ENCODE results near the gene GRIN1. TPM values are rescaled to one million over a fixed set of nuclear protein-coding genes. Genes with fewer than 3 reads are reported as not detected.

GRIN1 gene
- total RNA-seq, 2 donors from 2014 or later: 0.35 to 0.73 TPM

DNA sequence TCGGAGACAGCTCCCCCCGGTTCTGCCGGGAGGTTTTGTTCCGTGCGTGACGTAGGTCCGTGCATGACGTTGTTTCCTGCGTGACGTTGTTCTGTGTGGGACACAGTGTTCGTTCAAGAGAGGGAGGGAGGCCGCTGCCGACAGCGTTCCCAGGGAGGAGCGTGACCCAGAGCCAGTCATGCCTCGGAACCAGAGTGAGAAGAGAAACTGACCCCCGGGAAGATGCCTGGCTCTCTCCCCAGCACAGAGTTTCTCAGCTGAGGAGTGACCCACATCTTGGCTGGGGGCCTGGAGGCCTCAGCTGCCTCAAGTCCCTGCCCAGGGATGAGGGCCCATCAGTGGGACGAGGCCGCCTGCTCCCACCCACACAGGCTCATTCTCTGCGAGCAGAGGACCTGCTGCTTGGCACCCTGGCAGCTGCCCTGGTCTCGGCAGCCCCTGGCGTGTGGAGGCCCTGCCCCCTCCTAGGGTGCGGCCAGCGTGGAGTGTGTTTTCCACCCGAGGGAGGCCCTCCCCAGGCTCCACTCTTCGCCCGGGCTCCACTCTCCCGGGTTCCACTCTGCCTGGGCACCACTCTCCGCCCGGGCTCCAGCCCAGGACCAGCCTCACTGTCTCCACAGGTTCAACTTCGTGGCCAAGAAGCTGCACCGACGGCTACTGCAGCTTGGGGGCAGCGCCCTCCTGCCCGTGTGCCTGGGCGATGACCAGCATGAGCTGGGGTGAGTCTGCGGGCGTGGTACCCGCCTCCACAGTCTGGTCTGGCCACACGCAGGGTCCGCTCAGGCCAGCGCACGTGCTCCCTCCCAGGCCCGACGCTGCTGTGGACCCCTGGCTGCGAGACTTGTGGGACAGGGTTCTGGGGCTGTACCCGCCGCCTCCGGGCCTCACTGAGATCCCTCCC, 74.5 kb downstream of the GRIN1 start:
- Histone ChIP-seq H3K9me3 (ENCODE audit: control insufficient read depth, low read length) (no peaks in the 10 kb centered on the region), H3K9ac (ENCODE audit: extremely low read depth, low read length, poor library complexity, severe bottlenecking) (no peak overlapping the region), H3K36me3 (ENCODE audit: control insufficient read depth, insufficient read depth, low read length) (peaks cover 19% of the 10 kb centered on the region), H3K4me1 (ENCODE audit: control insufficient read depth, insufficient read depth, low read length) (peaks cover 11% of the 10 kb centered on the region), H3K27me3 (ENCODE audit: control insufficient read depth, insufficient read depth, low read length, poor library complexity, severe bottlenecking) (no peaks in the 10 kb centered on the region), H3K27ac (ENCODE audit: low read depth, low read length) (no peak overlapping the region), H3K4me3 (ENCODE audit: low read length) (no peak overlapping the region)
- WGBS, 2 experiments (ENCODE audit: insufficient coverage in 1 of 2, insufficient read length in 1 of 2): 93 to 96% methylated on average over 44 to 49 of the region's 49 CpGs
- no peak for DNase-seq
- H3K27ac Mint-ChIP-seq: no peak overlapping the region
- H3K36me3 Mint-ChIP-seq (ENCODE audit: low read depth): peaks cover 24% of the 10 kb centered on the region
- H3K9me3 Mint-ChIP-seq: no peaks in the 10 kb centered on the region
- H3K27me3 Mint-ChIP-seq (ENCODE audit: insufficient read depth): no peaks in the 10 kb centered on the region
- H3K4me3 Mint-ChIP-seq: no peak overlapping the region
- peaks cover 5% of the 10 kb centered on the region for H3K4me1 Mint-ChIP-seq
- TF ChIP-seq, protein P1, sequence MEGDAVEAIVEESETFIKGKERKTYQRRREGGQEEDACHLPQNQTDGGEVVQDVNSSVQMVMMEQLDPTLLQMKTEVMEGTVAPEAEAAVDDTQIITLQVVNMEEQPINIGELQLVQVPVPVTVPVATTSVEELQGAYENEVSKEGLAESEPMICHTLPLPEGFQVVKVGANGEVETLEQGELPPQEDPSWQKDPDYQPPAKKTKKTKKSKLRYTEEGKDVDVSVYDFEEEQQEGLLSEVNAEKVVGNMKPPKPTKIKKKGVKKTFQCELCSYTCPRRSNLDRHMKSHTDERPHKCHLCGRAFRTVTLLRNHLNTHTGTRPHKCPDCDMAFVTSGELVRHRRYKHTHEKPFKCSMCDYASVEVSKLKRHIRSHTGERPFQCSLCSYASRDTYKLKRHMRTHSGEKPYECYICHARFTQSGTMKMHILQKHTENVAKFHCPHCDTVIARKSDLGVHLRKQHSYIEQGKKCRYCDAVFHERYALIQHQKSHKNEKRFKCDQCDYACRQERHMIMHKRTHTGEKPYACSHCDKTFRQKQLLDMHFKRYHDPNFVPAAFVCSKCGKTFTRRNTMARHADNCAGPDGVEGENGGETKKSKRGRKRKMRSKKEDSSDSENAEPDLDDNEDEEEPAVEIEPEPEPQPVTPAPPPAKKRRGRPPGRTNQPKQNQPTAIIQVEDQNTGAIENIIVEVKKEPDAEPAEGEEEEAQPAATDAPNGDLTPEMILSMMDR (conservative IDR thresholded peaks at IDR 0.05): peak; percentile 53

GRCh38 chr9:137214620-137215019, 75.7 kb downstream of the GRIN1 start:
- Mint-ChIP-seq H3K27me3 (ENCODE audit: insufficient read depth) (no peaks in the 10 kb centered on the region), H3K9me3 (no peaks in the 10 kb centered on the region), H3K27ac (no peak overlapping the region), H3K36me3 (ENCODE audit: low read depth) (peaks cover 19% of the 10 kb centered on the region), H3K4me3 (no peak overlapping the region), H3K4me1 (peaks cover 15% of the 10 kb centered on the region)
- H3K9me3 ChIP-seq (ENCODE audit: control insufficient read depth, low read length): no peaks in the 10 kb centered on the region
- 95 to 98% methylated on average over 15 to 19 of the region's 19 CpGs for WGBS, 2 experiments (ENCODE audit: insufficient coverage in 1 of 2, insufficient read length in 1 of 2)
- H3K4me3 ChIP-seq (ENCODE audit: low read length): no peak overlapping the region
- no peak for DNase-seq
- H3K27ac ChIP-seq (ENCODE audit: low read depth, low read length): no peak overlapping the region
- H3K4me1 ChIP-seq (ENCODE audit: control insufficient read depth, insufficient read depth, low read length): peaks cover 19% of the 10 kb centered on the region
- H3K9ac ChIP-seq (ENCODE audit: extremely low read depth, low read length, poor library complexity, severe bottlenecking): no peak overlapping the region
- peaks cover 14% of the 10 kb centered on the region for H3K36me3 ChIP-seq (ENCODE audit: control insufficient read depth, insufficient read depth, low read length)
- TF ChIP-seq, protein P1 (conservative IDR thresholded peaks at IDR 0.05): no peak
- no peaks in the 10 kb centered on the region for H3K27me3 ChIP-seq (ENCODE audit: control insufficient read depth, insufficient read depth, low read length, poor library complexity, severe bottlenecking)

GRCh38 chr9:137215196-137215986, 76.4 kb downstream of the GRIN1 start:
- TF ChIP-seq, protein P1 (conservative IDR thresholded peaks at IDR 0.05): no peak
- DNase-seq: no peak
- Histone ChIP-seq H3K36me3 (ENCODE audit: control insufficient read depth, insufficient read depth, low read length) (peaks cover 9% of the 10 kb centered on the region), H3K4me1 (ENCODE audit: control insufficient read depth, insufficient read depth, low read length) (peaks cover 20% of the 10 kb centered on the region), H3K9ac (ENCODE audit: extremely low read depth, low read length, poor library complexity, severe bottlenecking) (no peak overlapping the region), H3K27me3 (ENCODE audit: control insufficient read depth, insufficient read depth, low read length, poor library complexity, severe bottlenecking) (no peaks in the 10 kb centered on the region), H3K4me3 (ENCODE audit: low read length) (no peak overlapping the region), H3K27ac (ENCODE audit: low read depth, low read length) (no peak overlapping the region), H3K9me3 (ENCODE audit: control insufficient read depth, low read length) (no peaks in the 10 kb centered on the region)
- H3K27me3 Mint-ChIP-seq (ENCODE audit: insufficient read depth): no peaks in the 10 kb centered on the region
- no peaks in the 10 kb centered on the region for H3K9me3 Mint-ChIP-seq
- H3K27ac Mint-ChIP-seq: no peak overlapping the region
- no peak overlapping the region for H3K4me3 Mint-ChIP-seq
- 93 to 95% methylated on average over 17 to 22 of the region's 22 CpGs for WGBS, 2 experiments (ENCODE audit: insufficient coverage in 1 of 2, insufficient read length in 1 of 2)
- H3K4me1 Mint-ChIP-seq: peaks cover 15% of the 10 kb centered on the region
- H3K36me3 Mint-ChIP-seq (ENCODE audit: low read depth): peaks cover 16% of the 10 kb centered on the region
